Measurements from ENCODE around the gene TMEM39B.
"Not testable (repeated sequence)": the region's sequence is repeated elsewhere in the genome, so short reads cannot be mapped to it uniquely, and the experiment has no call there.

Gene TMEM39B

DNA sequence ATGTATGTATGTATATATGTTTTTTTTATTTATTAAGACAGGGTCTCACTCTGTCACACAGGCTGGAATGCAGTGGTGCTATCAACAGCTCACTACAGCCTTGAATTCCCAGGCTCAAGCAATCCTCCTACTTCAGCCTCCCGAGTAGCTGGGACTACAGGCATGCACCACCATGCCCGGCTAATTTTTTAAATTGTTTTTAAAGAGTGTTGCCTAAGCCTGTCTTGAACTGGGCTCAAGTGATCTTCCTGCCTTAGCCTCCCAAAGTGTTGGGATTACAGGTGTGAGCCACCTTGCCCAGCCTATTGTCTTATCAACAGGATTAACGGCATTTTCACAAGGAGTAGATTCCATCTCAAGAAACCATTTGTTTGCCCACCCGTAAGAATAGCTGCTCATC, 40.7 kb downstream of the TMEM39B start:
- not testable (repeated sequence) for DNase-seq

DNA sequence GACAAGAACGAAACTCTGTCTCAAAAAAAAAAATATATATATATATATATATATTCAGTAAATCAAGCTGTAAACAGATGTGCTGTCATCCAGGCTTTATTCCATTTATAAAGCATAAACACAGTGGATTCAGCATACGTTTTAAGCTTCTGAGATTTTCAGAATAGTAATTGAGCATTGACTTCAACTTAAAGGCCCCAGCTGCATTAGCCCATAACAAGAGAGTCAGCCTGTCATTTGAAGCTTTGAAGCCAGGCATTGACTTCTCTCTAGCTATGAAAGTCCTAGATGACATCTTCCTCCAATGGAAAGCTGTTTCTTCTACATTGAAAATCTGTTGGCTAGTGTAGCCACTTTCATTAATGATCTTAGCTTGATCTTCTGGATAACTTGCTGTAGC, 41.7 kb downstream of the TMEM39B start:
- no peak for DNase-seq

DNA sequence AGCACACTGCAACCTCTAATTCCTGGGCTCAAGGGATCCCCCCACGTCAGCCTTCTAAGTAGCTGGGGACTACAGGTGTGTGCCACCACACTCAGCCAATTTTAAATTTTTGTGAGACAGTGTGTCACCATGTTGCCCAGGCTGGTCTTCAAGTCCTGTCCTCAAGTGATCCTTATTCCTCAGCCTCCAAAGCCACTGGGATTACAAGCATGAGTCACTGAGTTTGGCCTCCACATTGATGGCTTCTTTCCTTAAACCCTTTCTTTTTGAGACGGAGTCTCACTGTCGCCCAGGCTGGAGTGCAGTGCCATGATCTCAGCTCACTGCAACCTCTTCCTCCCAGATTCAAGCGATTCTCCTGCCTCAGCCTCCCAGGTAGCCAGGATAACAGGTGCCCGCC, 42.8 kb downstream of the TMEM39B start:
- DNase-seq = no peak

DNA sequence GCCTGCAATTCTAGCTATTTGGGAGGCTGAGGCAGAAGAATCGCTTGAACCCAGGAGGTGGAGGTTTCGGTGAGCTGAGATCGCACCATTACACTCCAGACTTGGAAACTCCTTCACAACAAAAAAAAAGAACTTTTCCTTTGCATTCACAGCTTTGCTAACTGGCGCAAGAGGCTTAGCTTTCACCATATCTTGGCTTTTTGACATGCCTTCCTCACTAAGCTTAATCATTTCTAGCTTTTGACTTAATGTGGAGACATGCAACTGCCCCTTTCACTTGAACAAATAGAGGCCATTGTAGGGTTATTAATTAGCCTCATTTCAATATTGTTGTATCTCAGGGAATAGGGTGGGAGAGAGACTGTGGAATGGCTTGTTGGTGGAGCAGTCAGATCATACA, 43.8 kb downstream of the TMEM39B start:
- DNase-seq = no peak

DNA sequence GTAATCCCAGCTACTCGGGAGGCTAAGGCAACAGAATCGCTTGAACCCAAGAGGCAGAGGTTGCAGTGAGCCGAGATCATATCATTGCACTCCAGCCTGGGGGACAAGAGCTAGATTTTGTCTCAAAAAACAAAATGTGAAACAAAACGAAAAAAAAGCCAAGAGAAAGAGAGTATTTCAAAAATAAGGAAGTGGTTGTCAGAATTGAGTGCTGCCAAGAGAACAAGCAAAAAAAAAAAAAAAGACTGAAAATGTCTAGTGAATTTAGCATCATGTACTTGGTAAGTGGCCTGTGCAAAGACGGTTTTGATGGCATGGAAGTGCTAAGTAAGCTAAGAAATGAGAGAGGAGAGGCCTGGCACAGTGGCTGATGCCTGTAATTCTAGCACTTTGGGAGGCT, 49.4 kb downstream of the TMEM39B start:
- no peak for DNase-seq

DNA sequence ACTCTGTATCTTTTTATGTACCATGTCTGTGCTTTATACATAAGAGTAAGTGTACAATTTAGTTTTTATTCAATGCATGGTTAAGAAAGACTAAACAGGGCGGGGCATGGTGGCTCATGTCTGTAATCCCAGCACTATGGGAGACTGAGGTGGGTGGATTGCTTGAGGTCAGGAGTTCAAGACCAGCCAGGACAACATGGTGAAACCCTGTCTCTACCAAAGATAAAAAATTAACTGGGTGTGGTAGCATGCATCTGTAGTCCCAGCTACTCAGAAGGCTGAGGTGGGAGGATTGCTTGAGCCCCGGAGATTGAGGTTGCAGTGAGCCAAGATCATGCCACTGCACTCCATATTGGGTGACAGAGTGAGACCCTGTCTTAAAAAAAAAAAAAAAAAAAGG, 50.6 kb downstream of the TMEM39B start:
- not testable (repeated sequence) for DNase-seq

DNA sequence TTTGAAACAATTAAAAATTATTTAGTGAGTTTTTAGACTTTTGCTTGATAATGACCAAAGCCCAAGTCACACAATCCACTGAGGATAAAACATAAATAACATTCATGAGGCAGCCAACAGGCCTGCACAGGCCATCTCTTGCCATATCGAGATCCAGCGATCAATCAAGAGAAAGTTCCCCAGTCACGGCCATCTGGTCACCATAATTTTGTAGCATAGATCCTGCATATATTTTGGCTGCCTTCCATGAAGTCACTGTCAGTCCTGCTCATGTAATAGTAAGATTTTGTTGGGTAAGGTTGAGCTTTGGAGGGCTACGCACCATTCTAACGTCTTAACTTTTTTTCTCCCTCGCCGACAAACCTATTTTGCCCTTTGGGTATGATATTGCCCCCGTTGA, 52.6 kb downstream of the TMEM39B start:
- DNase-seq = no peak

DNA sequence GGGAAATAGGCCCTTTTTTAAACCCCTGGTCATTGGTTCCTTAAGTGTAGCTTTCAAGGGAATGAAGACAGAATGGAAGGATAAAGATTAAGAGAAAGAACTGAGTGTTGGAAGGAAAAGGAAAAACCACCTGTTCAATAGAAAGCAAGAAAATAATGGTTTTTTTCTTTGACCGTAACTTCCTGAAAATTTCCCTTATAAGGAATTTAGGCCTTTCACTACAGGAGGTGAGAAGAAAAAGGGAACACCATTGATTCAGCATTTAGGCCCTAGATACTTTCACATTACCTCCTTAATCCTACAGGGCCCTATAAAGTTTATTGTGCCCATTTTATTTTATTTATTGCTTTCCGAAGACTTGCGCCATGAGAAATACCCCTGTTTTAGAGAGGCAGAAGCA, 54.0 kb downstream of the TMEM39B start:
- no peak for DNase-seq

DNA sequence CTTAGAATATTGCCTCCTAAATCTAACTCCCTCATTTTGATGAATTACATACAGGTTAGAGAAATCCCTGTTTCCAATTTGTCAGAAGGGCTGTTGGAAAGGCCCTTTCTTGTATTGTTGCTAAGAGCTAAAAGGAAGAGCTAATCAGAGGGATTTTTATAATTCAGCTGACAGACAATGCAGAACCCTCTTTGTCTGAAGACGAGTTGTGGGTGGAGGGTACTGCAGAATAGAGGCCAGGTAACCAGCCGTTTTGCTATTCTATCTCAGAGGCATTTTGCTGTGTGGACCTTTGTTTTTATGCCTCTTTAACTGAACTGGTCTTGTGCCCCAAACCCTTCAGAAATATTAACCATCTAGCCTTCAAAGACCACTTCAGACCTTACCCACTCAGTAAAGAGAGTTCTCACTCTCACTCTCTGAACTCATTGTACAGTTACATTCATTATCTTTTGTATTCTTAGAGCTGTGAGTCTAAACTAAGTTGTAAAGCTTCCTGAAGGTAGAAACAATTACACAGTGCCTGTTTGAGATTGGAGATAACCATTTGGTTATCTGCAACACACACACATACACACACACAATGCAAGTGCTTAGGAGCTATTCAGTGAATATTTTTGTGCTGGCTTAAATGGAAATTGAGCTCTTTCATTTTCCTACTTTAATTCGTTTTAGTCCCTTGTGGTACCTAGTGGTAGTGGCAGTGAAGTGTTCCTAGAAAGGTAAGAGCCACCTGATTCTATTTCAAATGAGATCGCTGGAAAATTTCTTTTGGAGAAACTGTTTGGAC, 54.9 kb downstream of the TMEM39B start:
- no peak for DNase-seq

DNA sequence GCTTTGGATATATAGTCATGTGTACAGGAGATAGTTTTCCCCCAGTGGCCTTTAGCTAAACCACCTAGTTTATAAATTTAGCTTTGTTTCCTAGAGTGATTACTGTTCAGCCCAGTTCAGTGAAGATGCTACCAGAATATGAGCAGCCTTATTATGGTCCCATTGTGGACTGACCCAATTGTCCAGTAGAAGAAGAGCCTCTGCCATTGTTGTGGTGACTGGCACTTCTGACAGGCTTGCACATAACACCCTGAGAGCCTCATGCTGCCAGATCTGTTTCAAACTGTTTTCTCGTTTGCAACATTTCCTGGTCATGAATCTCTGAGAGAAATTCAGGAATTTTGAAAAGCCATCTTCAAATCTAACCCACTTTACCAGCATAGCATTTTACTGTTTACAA, 55.7 kb downstream of the TMEM39B start:
- DNase-seq = no peak

DNA sequence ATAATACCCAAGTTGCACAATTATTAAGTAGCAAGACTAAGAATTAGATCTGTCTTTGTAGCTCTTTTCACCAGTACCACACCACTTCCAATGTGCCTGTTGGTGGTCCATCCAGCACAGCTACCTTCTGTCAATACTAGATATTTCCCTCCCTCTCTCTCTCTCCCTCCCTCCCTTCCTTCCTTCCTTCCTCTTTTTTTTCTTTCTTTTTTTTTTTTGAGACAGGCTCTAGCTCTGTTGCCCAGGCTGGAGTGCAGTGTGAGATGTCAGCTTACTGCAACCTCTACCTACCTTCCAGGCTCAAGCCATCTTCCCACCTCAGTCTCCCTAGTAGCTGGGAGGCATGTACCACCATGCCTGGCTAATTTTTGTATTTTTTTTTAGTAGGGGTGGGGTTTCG, 56.2 kb downstream of the TMEM39B start:
- DNase-seq = no peak

DNA sequence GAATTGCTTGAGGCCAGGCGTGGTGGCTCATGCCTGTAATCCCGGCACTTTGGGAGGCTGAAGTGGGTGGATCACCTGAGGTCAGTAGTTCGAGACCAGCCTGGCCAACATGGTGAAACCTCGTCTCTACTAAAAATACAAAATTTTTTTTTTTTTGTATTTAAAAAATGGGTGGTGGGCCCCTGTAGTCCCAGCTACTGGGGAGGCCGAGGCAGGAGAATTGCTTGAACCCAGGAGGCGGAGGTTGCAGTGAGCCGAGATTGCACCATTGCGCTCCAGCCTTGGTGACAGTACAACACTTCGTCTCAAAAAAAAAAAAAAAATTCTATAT, 61.2 kb downstream of the TMEM39B start:
- not testable (repeated sequence) for DNase-seq

DNA sequence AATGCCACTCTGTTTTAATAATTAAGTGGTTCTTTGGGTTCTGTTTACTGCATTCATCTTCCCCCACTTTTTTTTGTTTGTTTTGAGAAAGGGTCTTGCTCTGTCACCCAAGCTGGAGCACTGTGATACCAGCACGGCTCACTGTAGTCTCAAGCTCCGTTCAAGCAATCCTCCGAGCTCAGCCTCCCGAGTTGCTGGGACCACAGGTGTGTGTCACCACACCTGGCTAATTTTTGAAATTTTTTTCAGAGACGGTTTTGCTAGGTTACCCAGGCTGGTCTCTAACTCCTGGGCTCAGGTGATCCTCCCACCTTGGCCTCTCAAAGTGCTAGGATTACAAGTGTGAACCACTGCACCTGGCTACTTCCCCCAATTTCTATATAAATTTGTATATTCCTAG, 64.4 kb downstream of the TMEM39B start:
- no peak for DNase-seq

DNA sequence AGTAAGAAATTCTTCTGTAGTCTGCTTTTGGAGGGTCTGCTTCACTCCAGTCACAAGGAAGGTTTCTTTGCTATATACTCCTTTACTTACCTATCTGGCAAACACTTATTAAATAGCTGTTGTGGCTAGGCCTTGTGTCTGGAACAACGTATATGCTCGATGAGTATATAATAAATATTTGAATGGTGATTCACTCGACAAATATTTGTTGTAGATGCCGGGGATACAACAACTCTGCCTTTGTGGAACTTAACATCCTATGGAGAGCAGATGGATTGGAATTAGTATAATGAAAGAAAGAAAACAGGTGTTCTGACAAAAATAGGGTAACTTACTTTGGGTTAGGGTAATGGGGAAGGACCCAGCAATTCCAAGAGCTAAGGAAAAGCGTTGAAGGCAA, 66.2 kb downstream of the TMEM39B start:
- DNase-seq = no peak

DNA sequence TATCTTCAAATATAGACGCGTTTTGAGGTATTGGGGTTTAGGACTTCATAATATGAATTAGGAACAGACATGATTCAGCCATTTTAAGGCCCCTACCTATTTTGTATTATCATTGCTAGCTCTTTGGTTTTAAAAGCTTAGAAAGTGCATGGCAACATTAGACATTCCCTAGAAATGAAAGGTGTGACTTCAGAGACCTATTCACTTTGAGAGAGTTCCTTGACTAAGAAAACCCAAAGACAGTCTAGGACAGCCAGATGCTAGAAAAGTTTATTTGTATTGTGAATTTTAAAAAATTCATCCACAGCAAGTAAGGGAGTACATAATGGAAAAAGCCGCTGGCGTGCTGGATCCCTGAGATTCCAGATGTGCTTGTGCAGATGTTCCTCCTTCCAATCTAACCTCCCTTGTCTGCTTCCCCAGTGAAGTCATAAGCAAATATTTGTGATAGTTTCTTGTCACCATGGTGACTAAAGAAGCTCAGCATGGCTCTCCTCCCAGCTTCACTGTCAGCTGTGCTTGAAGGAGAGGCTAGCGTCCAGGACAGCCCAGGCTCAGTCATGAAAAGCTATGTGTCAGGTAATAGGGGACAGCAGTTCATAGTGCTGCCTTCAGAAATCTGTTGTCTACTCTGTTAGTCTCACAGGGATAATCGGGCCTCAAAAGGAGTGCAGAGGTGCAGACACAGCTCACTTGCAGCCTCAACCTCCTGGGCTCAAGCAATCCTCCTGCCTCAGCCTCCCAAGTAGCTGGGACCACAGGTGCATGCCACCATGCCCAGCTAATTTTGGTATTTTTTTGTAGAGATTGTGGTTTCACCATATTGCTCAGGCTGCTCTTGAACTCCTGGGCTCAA, 69.9 kb downstream of the TMEM39B start:
- peak; percentile 3 for DNase-seq

DNA sequence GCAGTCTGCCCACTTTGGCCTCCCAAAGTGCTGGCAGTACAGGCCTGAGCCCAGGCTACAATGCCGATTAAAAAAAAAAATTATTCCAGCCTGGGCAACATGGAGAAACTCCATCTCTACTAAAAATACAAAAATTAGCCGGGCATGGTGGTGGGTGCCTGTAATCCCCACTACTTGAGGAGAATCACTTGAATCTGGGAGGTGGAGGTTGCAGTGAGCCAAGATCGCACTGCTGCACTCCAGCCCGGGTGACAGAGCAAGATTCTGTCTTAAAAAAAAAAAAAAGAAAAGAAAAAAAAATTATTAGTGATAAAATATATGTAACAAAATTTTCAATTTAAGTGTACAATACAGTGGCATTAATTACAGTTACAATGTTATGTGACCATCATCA, 70.6 kb downstream of the TMEM39B start:
- not testable (repeated sequence) for DNase-seq

DNA sequence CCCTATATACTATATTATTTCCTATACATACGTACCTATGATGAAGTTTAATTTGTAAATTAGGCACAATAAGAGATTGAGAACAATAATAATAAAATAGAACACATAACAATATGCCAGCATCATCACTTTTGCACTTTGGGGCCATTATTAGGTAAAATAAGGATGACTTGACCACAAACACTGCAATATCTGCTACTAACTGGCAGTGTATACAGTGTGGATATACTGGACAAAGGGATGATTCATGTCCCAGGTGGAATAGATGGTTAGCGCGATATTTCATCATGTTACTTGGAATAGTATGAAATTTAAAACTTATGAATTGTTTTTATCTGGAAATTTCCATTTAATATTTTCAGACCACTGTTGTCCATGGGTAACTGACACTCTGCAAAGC, 71.3 kb downstream of the TMEM39B start:
- DNase-seq = no peak

DNA sequence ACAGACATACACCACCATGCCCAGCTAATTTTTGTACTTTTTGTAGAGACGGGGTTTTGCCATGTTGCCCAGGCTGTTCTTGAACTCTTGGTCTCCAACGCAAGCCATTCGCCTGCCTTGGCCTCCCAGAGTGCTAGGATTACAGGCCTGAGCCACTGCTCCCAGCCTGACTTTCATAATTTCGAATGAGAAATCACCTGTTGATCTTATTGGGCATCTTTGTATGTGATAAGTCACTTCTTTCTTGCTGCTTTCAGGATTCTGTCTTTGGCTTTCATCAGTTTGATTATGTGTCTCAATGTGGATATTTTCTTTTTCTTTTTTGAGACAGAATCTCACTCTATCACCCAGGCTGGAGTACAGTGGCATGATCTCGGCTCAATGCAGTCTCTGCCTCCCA, 75.1 kb downstream of the TMEM39B start:
- not testable (repeated sequence) for DNase-seq

DNA sequence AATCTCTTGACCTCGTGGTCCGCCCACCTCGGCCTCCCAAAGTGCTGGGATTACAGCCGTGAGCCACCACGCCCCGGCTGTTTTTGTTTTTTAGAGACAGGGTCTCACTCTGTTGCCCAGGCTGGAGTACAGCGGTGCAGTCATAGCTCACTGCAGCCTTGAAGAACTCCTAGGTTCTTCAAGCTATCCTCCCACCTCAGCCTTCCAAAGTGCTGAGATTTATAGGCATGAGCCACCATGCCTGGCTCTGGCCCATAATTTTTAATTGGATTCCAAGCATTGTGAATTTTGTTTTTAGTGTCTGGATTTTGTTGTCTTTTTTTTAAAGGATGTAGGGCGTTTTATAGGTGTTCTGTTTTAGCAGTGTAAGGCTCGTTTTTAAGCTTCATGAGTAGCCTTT, 78.1 kb downstream of the TMEM39B start:
- no peak for DNase-seq

DNA sequence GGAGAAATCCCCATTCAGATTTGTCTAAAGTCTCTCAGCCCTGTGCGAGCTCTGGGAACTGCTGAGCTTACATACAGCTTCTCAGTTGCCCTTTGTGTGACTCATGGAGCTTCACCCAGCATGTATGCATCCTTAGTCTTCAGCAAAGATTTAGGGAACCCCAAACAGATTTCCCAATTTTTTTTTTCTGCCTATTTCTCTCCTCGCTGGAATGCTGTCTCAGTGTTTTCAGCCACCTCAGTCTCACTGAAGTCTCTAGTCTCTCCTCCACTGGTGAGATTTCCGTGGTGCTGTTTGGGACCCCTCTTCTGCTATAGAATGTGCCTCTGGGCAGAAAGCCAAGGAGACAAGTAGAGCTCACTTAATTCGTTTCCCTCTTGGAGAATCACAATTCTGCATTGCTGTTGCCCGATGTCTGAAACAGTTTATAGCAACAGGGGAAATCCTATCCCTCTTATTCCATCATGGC, 78.6 kb downstream of the TMEM39B start:
- DNase-seq = no peak

All from NCI-H1417 treated with DMSO at 0.1 percent for 48 hours (cell line).